Measurements from ENCODE around the gene ABTB1.

The ABTB1 gene

GRCh38 chr3:127719369-127719768 is 46.6 kb downstream of the ABTB1 start:
- no peak for DNase-seq (ENCODE audit: low read depth in 1 of 2, low spot score in 1 of 2)

- no peak for DNase-seq (ENCODE audit: low read depth in 1 of 2, low spot score in 1 of 2)
Measured at GRCh38 chr3:127720161-127720823, 47.5 kb downstream of the ABTB1 start.

GRCh38 chr3:127720985-127721935 is 48.5 kb downstream of the ABTB1 start:
- DNase-seq (ENCODE audit: low read depth in 1 of 2, low spot score in 1 of 2) = no peak

GRCh38 chr3:127722091-127722784 is 49.5 kb downstream of the ABTB1 start:
- no peak for DNase-seq (ENCODE audit: low read depth in 1 of 2, low spot score in 1 of 2)

- no peak for DNase-seq (ENCODE audit: low read depth in 1 of 2, low spot score in 1 of 2)
Measured at GRCh38 chr3:127723011-127723567, 50.3 kb downstream of the ABTB1 start.

- no peak for DNase-seq (ENCODE audit: low read depth in 1 of 2, low spot score in 1 of 2)
Measured at GRCh38 chr3:127726894-127727293, 54.1 kb downstream of the ABTB1 start.

GRCh38 chr3:127728417-127729015 is 55.8 kb downstream of the ABTB1 start:
- DNase-seq (ENCODE audit: low read depth in 1 of 2, low spot score in 1 of 2) = no peak

GRCh38 chr3:127729556-127730056 is 56.9 kb downstream of the ABTB1 start:
- no peak for DNase-seq (ENCODE audit: low read depth in 1 of 2, low spot score in 1 of 2)

GRCh38 chr3:127730171-127730570 is 57.4 kb downstream of the ABTB1 start:
- DNase-seq (ENCODE audit: low read depth in 1 of 2, low spot score in 1 of 2) = no peak
